H1 (cell line): ENCODE measurements around the gene THAP9. TPM values are rescaled to one million over a fixed set of nuclear protein-coding genes. Genes with fewer than 3 reads are reported as not detected.

ENCODE experiments used
- CEBPB ChIP-seq: IDR thresholded peaks from 2 replicates; pipeline ENCODE4 v1.6.1; 2012; ENCODE audit warnings: low read depth, low read length
- SP4 ChIP-seq: IDR thresholded peaks from 2 replicates; pipeline ENCODE4 v1.6.1; 2012; ENCODE audit warnings: low read length, inconsistent platforms
- TBP ChIP-seq: IDR thresholded peaks from 2 replicates; pipeline ENCODE4 v1.6.1; 2011; ENCODE audit warnings: low read depth, low read length, improper control_type of control experiment
- TCF12 ChIP-seq: IDR thresholded peaks from 2 replicates; pipeline ENCODE4 v1.6.1; 2011; ENCODE audit warnings: low read depth, mild to moderate bottlenecking, low read length
- polyA plus RNA-seq, 7 experiments: library from polyadenylated mRNA; depleted of rRNA in 3 of 7; stranded (reverse) in 5 of 7; unstranded in 2 of 7; fragments of >200 nt in 5 of 7; fragments of 200-250 nt in 2 of 7; gene quantifications; 1 replicate in 5 of 7; 2 replicates in 1 of 7; 4 replicates in 1 of 7; pipeline versions ENCODE4 v1.2.1 to v1.2.3, GENCODE V29; 2011 to 2013; ENCODE audit warnings: missing spikeins in 2 of 7, mixed read lengths in 2 of 7
- total RNA-seq: library from RNA; stranded (reverse); fragmentation: NEBNext Ultra II Directional; extraction: Animal tissue kit (Norgen Biotek cat#: 25700); gene quantifications from 2 replicates; pipeline ENCODE4 v1.2.1, GENCODE V29; 2021
- TF ChIP-seq, protein P1 (sequence below): fragments of 300-600 bp; sonication (generic); IDR thresholded peaks from 2 replicates; pipeline ENCODE4 v1.7.1; 2012; ENCODE audit warnings: low read length, moderate library complexity, mild to moderate bottlenecking, inconsistent platforms; ENCODE audit not compliant: insufficient replicate concordance

THAP9 gene
- total and polyA plus RNA-seq, 2 of the 8 experiments (the other 6 are each of a cell fraction or from before 2014, with no cell fraction given), result 6.1 to 13.2 TPM

DNA sequence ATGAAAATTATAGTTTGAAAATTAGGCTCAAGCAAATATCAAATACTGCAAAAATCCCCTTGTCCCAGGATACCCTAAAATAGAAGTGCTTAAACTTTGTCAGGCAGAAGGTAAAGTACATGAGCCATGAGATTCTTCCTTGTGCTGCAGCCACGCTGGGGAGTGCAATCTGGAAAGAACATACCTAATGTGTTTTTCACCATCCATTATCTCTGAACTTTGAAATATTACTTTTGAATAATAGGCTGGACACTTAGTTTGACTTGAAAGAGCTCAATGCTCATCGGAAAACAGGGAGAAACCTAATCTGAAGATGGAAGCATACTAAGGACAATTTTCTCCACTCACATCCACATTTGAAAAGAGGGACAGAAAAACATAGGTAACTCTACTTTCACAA is 18.9 kb downstream of the THAP9 start (continued):
- TF ChIP-seq, protein P1, sequence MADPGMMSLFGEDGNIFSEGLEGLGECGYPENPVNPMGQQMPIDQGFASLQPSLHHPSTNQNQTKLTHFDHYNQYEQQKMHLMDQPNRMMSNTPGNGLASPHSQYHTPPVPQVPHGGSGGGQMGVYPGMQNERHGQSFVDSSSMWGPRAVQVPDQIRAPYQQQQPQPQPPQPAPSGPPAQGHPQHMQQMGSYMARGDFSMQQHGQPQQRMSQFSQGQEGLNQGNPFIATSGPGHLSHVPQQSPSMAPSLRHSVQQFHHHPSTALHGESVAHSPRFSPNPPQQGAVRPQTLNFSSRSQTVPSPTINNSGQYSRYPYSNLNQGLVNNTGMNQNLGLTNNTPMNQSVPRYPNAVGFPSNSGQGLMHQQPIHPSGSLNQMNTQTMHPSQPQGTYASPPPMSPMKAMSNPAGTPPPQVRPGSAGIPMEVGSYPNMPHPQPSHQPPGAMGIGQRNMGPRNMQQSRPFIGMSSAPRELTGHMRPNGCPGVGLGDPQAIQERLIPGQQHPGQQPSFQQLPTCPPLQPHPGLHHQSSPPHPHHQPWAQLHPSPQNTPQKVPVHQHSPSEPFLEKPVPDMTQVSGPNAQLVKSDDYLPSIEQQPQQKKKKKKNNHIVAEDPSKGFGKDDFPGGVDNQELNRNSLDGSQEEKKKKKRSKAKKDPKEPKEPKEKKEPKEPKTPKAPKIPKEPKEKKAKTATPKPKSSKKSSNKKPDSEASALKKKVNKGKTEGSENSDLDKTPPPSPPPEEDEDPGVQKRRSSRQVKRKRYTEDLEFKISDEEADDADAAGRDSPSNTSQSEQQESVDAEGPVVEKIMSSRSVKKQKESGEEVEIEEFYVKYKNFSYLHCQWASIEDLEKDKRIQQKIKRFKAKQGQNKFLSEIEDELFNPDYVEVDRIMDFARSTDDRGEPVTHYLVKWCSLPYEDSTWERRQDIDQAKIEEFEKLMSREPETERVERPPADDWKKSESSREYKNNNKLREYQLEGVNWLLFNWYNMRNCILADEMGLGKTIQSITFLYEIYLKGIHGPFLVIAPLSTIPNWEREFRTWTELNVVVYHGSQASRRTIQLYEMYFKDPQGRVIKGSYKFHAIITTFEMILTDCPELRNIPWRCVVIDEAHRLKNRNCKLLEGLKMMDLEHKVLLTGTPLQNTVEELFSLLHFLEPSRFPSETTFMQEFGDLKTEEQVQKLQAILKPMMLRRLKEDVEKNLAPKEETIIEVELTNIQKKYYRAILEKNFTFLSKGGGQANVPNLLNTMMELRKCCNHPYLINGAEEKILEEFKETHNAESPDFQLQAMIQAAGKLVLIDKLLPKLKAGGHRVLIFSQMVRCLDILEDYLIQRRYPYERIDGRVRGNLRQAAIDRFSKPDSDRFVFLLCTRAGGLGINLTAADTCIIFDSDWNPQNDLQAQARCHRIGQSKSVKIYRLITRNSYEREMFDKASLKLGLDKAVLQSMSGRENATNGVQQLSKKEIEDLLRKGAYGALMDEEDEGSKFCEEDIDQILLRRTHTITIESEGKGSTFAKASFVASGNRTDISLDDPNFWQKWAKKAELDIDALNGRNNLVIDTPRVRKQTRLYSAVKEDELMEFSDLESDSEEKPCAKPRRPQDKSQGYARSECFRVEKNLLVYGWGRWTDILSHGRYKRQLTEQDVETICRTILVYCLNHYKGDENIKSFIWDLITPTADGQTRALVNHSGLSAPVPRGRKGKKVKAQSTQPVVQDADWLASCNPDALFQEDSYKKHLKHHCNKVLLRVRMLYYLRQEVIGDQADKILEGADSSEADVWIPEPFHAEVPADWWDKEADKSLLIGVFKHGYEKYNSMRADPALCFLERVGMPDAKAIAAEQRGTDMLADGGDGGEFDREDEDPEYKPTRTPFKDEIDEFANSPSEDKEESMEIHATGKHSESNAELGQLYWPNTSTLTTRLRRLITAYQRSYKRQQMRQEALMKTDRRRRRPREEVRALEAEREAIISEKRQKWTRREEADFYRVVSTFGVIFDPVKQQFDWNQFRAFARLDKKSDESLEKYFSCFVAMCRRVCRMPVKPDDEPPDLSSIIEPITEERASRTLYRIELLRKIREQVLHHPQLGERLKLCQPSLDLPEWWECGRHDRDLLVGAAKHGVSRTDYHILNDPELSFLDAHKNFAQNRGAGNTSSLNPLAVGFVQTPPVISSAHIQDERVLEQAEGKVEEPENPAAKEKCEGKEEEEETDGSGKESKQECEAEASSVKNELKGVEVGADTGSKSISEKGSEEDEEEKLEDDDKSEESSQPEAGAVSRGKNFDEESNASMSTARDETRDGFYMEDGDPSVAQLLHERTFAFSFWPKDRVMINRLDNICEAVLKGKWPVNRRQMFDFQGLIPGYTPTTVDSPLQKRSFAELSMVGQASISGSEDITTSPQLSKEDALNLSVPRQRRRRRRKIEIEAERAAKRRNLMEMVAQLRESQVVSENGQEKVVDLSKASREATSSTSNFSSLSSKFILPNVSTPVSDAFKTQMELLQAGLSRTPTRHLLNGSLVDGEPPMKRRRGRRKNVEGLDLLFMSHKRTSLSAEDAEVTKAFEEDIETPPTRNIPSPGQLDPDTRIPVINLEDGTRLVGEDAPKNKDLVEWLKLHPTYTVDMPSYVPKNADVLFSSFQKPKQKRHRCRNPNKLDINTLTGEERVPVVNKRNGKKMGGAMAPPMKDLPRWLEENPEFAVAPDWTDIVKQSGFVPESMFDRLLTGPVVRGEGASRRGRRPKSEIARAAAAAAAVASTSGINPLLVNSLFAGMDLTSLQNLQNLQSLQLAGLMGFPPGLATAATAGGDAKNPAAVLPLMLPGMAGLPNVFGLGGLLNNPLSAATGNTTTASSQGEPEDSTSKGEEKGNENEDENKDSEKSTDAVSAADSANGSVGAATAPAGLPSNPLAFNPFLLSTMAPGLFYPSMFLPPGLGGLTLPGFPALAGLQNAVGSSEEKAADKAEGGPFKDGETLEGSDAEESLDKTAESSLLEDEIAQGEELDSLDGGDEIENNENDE, result no peak
- TF ChIP-seq TBP (no peak), TCF12 (no peak), SP4 (no peak), CEBPB (no peak)
